Measurements from ENCODE around the gene DGUOK.

The DGUOK gene

DNA sequence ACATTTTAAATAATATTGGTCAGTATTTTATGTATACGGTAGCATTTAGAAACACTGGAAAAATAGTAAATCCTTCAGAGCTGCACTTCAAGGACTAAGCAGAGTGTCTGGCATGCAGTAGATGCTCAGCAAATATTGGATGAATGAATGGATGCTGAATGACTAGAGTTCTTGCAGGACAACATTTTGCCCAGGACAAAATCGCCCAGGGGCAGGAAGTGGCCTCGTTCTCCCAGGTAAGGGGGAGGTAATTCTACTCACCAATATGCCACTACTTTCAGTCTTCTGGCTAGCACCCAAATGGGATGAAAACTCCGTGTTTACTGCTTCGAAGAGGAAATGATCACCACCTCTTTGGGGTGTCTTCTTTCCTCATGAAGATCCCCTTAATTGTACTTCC lies 4.0 kb upstream of the DGUOK start:
- Histone ChIP-seq H3K27ac (ENCODE audit: low read depth, low read length) (no peak overlapping the region), H3K27me3 (ENCODE audit: control insufficient read depth, insufficient read depth, low read length) (no peaks in the 10 kb centered on the region), H3K4me3 (ENCODE audit: low read depth, low read length) (no peak overlapping the region), H3K36me3 (ENCODE audit: control insufficient read depth, insufficient read depth, low read length) (no peaks in the 10 kb centered on the region), H3K4me1 (ENCODE audit: control insufficient read depth, insufficient read depth, low read length) (peaks cover 13% of the 10 kb centered on the region), H3K9ac (ENCODE audit: low read length) (no peak overlapping the region), H3K9me3 (ENCODE audit: control insufficient read depth, insufficient read depth, low read depth, low read length) (no peaks in the 10 kb centered on the region)

DNA sequence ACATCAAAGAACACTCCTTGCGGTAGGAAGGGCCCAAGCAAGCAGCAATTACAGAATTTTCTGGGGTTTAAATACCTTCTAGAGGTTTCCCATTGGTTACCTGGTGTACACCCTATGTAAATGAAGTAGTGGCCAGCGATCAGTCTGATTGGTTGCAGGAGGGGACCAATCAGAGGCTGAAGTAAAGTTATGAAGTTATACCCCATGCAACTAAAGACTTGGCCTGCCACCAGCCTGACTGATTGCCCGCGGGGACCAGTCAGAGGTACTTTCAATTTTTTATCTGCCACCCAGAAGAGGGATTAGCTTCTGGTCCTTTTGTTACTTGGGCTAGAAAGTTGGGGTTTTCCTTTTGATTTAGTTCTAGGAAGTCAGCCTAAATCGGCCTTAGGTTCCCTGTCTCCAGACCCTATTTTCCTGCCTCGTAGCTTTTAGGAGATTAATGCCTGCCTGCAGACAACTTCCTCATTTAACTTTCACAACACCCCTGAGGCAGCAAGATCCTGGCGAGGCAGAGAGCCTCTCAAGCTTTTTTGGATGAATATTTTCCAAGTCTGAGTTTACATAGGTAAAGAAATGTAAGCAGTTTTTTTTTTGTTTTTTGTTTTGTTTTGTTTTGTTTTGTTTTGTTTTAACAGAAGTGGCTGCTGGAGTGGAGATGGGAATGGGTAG lies 1.5 kb upstream of the DGUOK start:
- H3K4me1 ChIP-seq (ENCODE audit: control insufficient read depth, insufficient read depth, low read length): peaks cover 24% of the 10 kb centered on the region
- H3K4me3 ChIP-seq (ENCODE audit: low read depth, low read length): no peak overlapping the region
- H3K36me3 ChIP-seq (ENCODE audit: control insufficient read depth, insufficient read depth, low read length): no peaks in the 10 kb centered on the region
- no peak overlapping the region for H3K27ac ChIP-seq (ENCODE audit: low read depth, low read length)
- H3K9me3 ChIP-seq (ENCODE audit: control insufficient read depth, insufficient read depth, low read depth, low read length): no peaks in the 10 kb centered on the region
- H3K9ac ChIP-seq (ENCODE audit: low read length): no peak overlapping the region
- no peaks in the 10 kb centered on the region for H3K27me3 ChIP-seq (ENCODE audit: control insufficient read depth, insufficient read depth, low read length)

- peaks cover 21% of the 10 kb centered on the region for H3K4me1 ChIP-seq (ENCODE audit: control insufficient read depth, insufficient read depth, low read length)
- no peaks in the 10 kb centered on the region for H3K27me3 ChIP-seq (ENCODE audit: control insufficient read depth, insufficient read depth, low read length)
- peak overlapping the region; percentile 92 for H3K4me3 ChIP-seq (ENCODE audit: low read depth, low read length)
- H3K9ac ChIP-seq (ENCODE audit: low read length): no peak overlapping the region
- H3K36me3 ChIP-seq (ENCODE audit: control insufficient read depth, insufficient read depth, low read length): no peaks in the 10 kb centered on the region
- no peak overlapping the region for H3K27ac ChIP-seq (ENCODE audit: low read depth, low read length)
- H3K9me3 ChIP-seq (ENCODE audit: control insufficient read depth, insufficient read depth, low read depth, low read length): no peaks in the 10 kb centered on the region
Measured at GRCh38 chr2:73925853-73926492, 707 bp upstream of the DGUOK start.

GRCh38 chr2:73927344-73927743 lies 664 bp downstream of the DGUOK start:
- Histone ChIP-seq H3K4me3 (ENCODE audit: low read depth, low read length) (peak overlapping the region; percentile 92), H3K27me3 (ENCODE audit: control insufficient read depth, insufficient read depth, low read length) (no peaks in the 10 kb centered on the region), H3K4me1 (ENCODE audit: control insufficient read depth, insufficient read depth, low read length) (peaks cover 16% of the 10 kb centered on the region), H3K9me3 (ENCODE audit: control insufficient read depth, insufficient read depth, low read depth, low read length) (no peaks in the 10 kb centered on the region), H3K9ac (ENCODE audit: low read length) (peak overlapping the region; percentile 97), H3K36me3 (ENCODE audit: control insufficient read depth, insufficient read depth, low read length) (peaks cover 7% of the 10 kb centered on the region), H3K27ac (ENCODE audit: low read depth, low read length) (peak overlapping the region; percentile 96)

- H3K36me3 ChIP-seq (ENCODE audit: control insufficient read depth, insufficient read depth, low read length): peaks cover 18% of the 10 kb centered on the region
- H3K9me3 ChIP-seq (ENCODE audit: control insufficient read depth, insufficient read depth, low read depth, low read length): no peaks in the 10 kb centered on the region
- H3K9ac ChIP-seq (ENCODE audit: low read length): no peak overlapping the region
- H3K27me3 ChIP-seq (ENCODE audit: control insufficient read depth, insufficient read depth, low read length): no peaks in the 10 kb centered on the region
- H3K4me1 ChIP-seq (ENCODE audit: control insufficient read depth, insufficient read depth, low read length): peaks cover 16% of the 10 kb centered on the region
- H3K27ac ChIP-seq (ENCODE audit: low read depth, low read length): no peak overlapping the region
- peak overlapping the region; percentile 17; the same call in 1 of the 2 replicates for H3K4me3 ChIP-seq (ENCODE audit: low read depth, low read length)
Measured at GRCh38 chr2:73928963-73929347, 2.3 kb downstream of the DGUOK start.

DNA sequence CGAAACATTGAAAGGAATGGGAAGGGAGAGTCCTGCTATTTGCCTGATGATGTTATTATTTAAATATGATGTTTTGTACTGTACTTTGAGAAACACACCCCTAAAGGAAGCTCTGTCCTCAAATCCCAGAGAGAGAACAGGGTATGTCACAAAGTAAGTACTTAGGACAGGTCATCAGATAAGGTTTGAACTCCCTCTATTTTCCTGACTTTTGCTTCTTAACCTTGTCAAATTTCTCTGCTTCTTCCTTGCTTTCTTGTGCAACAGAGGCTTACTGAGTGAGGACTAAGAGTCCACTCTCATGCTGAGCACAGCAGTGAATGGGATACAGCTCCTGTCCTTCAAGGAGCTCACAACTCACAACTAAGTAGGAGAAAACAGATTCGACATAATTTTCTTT lies 3.7 kb downstream of the DGUOK start:
- Histone ChIP-seq H3K9ac (ENCODE audit: low read length) (no peak overlapping the region), H3K36me3 (ENCODE audit: control insufficient read depth, insufficient read depth, low read length) (peaks cover 24% of the 10 kb centered on the region)

GRCh38 chr2:73931531-73932500 lies 5.1 kb downstream of the DGUOK start:
- Histone ChIP-seq H3K4me1 (ENCODE audit: control insufficient read depth, insufficient read depth, low read length) (peaks cover 13% of the 10 kb centered on the region), H3K9ac (ENCODE audit: low read length) (no peak overlapping the region), H3K9me3 (ENCODE audit: control insufficient read depth, insufficient read depth, low read depth, low read length) (no peaks in the 10 kb centered on the region), H3K4me3 (ENCODE audit: low read depth, low read length) (no peak overlapping the region), H3K27ac (ENCODE audit: low read depth, low read length) (no peak overlapping the region), H3K36me3 (ENCODE audit: control insufficient read depth, insufficient read depth, low read length) (peaks cover 33% of the 10 kb centered on the region), H3K27me3 (ENCODE audit: control insufficient read depth, insufficient read depth, low read length) (no peaks in the 10 kb centered on the region)

More for the DNA sequence above, 3.7 kb downstream of the DGUOK start:
- H3K9me3 ChIP-seq (ENCODE audit: control insufficient read depth, insufficient read depth, low read depth, low read length): no peaks in the 10 kb centered on the region
- H3K27me3 ChIP-seq (ENCODE audit: control insufficient read depth, insufficient read depth, low read length): no peaks in the 10 kb centered on the region
- H3K27ac ChIP-seq (ENCODE audit: low read depth, low read length): no peak overlapping the region
- H3K4me3 ChIP-seq (ENCODE audit: low read depth, low read length): no peak overlapping the region
- H3K4me1 ChIP-seq (ENCODE audit: control insufficient read depth, insufficient read depth, low read length): peaks cover 16% of the 10 kb centered on the region

DNA sequence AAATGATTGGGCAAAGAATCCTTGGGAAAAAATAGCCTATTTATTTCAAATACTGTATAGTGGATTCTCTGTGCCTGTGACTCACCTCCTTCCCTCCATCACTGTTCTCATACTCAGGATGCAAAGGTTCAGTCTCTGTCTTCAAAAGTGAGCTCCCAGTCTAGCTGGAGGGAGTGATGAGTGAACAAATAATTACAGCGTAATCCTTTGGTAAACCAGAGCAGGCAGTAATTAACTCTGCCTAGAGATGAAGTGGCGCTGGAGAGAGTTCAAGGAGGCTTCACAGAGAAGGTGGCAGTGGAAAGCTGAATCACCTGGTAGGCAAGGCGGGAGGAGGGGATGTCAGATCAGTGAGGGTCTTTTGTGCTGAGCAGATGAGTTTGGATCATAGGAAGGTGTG lies 6.5 kb downstream of the DGUOK start:
- Histone ChIP-seq H3K9ac (ENCODE audit: low read length) (no peak overlapping the region), H3K4me1 (ENCODE audit: control insufficient read depth, insufficient read depth, low read length) (peaks cover 8% of the 10 kb centered on the region; the same call in 1 of the 2 replicates), H3K9me3 (ENCODE audit: control insufficient read depth, insufficient read depth, low read depth, low read length) (no peaks in the 10 kb centered on the region), H3K27me3 (ENCODE audit: control insufficient read depth, insufficient read depth, low read length) (no peaks in the 10 kb centered on the region), H3K36me3 (ENCODE audit: control insufficient read depth, insufficient read depth, low read length) (peaks cover 38% of the 10 kb centered on the region), H3K27ac (ENCODE audit: low read depth, low read length) (no peak overlapping the region), H3K4me3 (ENCODE audit: low read depth, low read length) (no peak overlapping the region)

- Histone ChIP-seq H3K4me1 (ENCODE audit: control insufficient read depth, insufficient read depth, low read length) (no peaks in the 10 kb centered on the region), H3K36me3 (ENCODE audit: control insufficient read depth, insufficient read depth, low read length) (peaks cover 49% of the 10 kb centered on the region), H3K9ac (ENCODE audit: low read length) (no peak overlapping the region), H3K4me3 (ENCODE audit: low read depth, low read length) (no peak overlapping the region), H3K27me3 (ENCODE audit: control insufficient read depth, insufficient read depth, low read length) (no peaks in the 10 kb centered on the region), H3K27ac (ENCODE audit: low read depth, low read length) (no peak overlapping the region), H3K9me3 (ENCODE audit: control insufficient read depth, insufficient read depth, low read depth, low read length) (no peaks in the 10 kb centered on the region)
Measured at GRCh38 chr2:73935641-73936040, 9.0 kb downstream of the DGUOK start.

DNA sequence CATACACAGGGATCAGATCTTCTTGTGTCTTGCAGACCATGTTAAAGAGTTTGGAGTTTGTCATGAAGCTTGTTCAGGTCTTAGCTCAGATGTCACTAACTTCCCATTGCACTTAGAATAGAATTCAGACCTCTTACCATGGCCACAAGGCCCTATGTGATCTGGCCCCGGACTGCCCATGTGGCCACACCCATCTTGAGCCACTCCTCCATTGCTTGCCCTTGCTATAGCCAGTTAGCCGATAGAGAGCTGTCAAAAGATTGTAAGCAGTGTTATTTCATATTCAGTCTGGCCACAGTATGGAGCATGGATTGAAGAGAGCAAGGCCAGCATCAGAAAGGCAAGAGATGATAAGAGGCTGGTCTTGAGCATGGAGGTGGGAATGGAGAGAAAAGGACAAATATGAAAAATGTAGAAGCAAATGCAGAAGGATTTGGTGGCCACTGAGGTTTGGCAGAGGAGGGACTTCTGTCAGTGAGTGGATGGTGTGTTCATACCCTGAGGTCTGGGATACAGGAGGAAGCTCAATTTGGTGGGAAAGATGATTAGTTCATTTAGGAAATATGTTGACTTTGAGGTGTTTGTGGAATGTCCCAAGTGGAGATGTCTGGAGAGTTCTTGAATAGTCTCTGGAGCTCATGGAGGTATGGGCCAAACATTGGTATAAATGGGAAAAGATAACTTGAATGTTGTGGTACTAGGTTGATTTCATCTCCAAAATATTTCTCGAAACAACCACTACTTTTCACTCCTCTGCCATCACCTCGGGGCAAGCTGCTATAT lies 10.6 kb downstream of the DGUOK start:
- Histone ChIP-seq H3K36me3 (ENCODE audit: control insufficient read depth, insufficient read depth, low read length) (peaks cover 48% of the 10 kb centered on the region), H3K9ac (ENCODE audit: low read length) (no peak overlapping the region), H3K27ac (ENCODE audit: low read depth, low read length) (no peak overlapping the region), H3K9me3 (ENCODE audit: control insufficient read depth, insufficient read depth, low read depth, low read length) (no peaks in the 10 kb centered on the region), H3K4me1 (ENCODE audit: control insufficient read depth, insufficient read depth, low read length) (no peaks in the 10 kb centered on the region), H3K4me3 (ENCODE audit: low read depth, low read length) (no peak overlapping the region), H3K27me3 (ENCODE audit: control insufficient read depth, insufficient read depth, low read length) (no peaks in the 10 kb centered on the region)

Data from HUES6 (cell line).